Fibroblast of skin of left biceps (primary cell): ENCODE measurements around the gene PIPOX.
"Not testable (repeated sequence)": the region's sequence is repeated elsewhere in the genome, so short reads cannot be mapped to it uniquely, and the experiment has no call there.

Source experiments
- DNase-seq, 2 experiments: peaks; one replicate each; pipeline ENCODE4 v3.0.0-alpha.2; 2013; ENCODE audit warnings: low read depth in 2 of 2

Gene PIPOX

GRCh38 chr17:29076087-29076486 is 33.1 kb downstream of the PIPOX start:
- DNase-seq = no peak

DNA sequence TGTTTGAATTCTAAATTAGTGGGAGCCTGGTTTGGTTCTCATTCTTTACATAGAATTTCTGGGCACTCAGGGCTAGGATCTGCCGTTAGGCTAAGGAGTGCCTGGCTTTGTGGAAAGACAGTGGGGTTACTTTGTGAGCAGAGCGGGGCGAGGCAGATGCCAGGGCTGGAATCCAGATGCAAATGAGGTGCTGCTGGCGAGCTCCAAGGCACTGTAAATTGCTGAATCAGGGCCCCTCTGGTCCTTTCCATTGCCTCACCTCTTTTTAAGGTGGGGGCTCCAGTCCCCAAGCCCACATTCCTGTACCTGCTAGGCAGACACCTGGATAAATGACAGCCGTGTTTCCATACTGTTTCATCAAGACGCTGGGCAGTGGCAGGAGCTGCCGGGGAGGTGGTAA is 33.8 kb downstream of the PIPOX start:
- no peak for DNase-seq

GRCh38 chr17:29077320-29077719 is 34.4 kb downstream of the PIPOX start:
- DNase-seq = no peak

GRCh38 chr17:29078183-29079045 is 35.5 kb downstream of the PIPOX start:
- no peak for DNase-seq

DNA sequence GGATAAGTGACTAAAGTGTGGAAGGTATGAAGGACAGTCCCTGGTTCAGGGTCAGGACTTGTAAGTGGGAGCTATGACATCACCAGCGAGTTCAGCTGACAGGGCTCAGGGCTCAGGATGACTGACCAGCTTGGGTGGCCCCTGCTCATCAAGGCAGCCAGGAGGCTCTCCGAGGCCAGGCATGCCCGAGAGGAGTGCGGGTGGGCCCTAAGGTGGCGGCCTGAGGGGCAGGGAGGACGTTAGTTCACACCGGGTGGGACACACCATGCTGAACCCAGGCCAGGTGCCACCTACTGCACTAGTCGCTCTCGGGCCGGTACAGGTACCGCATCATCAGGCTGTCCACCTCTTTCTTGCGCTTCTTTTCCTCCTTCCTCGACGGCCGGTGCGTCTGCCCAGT is 36.5 kb downstream of the PIPOX start:
- no peak for DNase-seq

GRCh38 chr17:29079887-29080286 is 36.9 kb downstream of the PIPOX start:
- no peak for DNase-seq

DNA sequence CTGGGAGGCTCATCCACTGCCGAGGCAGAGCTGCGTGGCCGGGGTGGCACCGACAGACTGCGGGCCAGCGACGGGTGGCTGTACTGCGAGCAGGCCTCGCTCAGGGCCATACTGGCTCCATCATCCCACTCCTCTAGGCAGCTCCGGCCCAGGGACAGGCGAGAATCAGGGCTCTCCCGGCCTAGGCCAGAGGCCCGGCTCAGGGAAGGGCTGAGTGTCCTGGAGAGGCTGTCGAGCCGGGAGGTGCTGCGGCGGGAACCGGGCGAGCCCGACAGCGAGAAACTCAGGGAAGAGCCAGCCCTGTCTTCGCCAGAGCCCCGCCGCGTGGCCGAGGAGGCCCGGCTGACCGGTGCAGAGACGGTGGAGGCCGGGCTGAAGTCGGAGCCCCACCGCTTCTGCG is 37.4 kb downstream of the PIPOX start:
- DNase-seq = no peak

DNA sequence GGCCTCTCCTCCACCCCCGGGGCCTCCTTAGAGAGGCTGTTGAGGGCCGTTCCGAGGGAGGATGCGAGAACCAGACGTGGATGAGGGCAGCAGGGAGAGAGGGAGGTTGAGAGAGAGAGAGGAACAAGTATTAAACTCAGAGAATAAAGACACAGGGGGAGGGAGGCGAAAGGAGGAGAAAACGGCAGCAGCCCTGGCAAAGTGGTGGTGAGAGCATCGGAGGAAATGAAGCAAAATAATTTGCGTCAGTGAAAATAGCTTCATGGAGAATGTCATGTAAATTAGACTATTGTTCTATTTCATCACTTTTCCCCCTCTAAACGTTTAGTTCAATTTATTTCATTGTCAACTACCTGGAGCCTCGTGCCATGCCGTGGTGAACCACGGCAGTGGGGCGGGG is 38.0 kb downstream of the PIPOX start:
- no peak for DNase-seq

GRCh38 chr17:29084541-29085146 is 41.7 kb downstream of the PIPOX start:
- no peak for DNase-seq

DNA sequence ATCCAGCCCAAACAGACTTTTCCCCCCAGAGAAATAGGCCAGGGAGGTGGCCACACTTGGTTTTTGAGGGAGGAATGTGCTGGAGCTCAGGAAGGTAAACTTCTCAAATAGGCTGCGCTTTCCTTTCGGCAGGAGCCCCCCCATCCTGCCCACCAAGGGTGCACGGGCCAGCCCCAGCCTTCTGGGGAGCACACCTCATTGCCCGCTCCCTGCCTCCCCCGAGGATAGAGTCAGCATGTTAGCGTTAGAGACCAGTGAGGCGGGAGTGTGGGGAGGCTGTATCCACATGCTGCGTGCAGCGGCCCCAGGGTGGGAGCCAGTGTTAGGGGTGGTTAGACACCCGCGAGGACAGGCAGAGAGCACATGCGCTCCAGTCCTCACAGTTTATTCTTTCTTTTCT is 42.3 kb downstream of the PIPOX start:
- DNase-seq = no peak

DNA sequence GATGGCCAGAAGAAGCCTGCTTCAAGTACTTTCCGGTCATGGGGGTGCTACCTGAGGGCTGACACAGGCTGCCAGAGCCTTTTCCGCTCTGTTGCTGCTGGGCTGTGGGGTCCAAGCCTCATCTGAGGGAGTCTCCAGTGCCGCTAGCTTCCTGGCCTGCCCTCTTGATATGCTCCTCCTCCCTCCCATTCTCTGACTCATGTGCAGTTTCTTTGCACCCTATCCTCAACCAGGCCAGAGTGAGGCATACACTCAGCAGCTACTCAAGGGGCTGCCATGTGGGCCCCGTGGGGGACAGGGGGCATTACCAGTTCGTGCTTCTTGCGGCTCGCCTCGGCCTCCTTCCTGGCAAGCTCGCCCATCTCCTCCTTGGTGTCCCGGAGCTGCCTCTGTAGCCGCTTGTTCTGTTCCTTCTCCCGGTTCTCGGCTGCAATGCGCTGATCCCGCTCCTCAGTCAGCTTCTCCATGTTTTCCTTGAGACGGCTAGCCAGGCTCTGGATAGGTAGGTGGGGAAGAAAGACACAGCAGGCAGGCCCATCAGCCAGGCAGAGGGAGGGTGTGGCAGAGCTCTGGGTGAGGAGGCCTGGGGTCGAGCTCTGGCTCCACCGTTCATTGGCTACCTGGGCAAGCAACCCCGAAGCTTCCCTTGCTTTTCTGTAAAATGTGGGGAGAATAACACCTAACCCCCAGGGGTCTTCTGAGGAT is 43.8 kb downstream of the PIPOX start:
- no peak for DNase-seq

DNA sequence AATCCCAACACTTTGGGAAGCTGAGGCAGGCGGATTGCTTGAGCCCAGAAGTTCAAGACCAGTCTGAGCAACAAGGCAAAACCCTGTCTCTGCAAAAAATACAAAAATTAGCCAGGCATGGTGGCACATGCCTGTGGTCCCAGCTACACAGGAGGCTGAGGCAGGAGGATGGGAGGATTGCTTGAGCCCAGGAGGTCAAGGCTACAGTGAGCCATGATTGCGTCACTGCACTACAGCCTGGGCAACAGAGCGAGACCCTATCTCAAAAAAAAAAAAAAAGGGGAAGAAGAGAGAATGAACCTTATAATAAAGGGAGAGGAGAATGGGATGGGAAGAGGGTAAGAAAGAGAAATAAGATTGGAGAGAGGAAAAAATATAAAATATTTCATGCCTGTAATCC is 45.8 kb downstream of the PIPOX start:
- not testable (repeated sequence) for DNase-seq

DNA sequence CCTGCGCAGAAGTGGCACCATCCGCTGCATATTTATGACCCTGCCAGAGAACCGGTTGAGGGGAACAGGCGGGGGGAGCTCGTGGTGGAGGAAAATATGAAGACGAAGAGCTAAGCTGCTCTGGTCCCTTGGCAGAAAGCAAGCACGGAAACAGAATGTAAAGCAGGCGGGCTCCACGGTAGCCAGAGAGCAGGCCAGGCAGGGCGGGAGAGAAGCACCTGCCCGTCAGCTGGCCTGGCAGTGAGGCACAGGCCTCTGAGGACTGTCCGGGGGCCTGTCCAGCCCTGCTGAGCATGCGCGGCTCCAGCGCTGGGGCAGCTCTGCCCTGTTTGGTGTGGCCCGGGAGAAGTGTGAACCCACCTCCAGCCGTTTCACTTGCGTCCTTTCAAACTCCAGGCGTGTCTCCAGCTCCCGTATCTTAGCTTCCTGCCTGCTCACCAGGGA is 46.7 kb downstream of the PIPOX start:
- DNase-seq = no peak

GRCh38 chr17:29090108-29090507 is 47.2 kb downstream of the PIPOX start:
- no peak for DNase-seq

GRCh38 chr17:29090750-29091605 is 48.0 kb downstream of the PIPOX start:
- no peak for DNase-seq

GRCh38 chr17:29091606-29092289 is 48.8 kb downstream of the PIPOX start:
- no peak for DNase-seq

DNA sequence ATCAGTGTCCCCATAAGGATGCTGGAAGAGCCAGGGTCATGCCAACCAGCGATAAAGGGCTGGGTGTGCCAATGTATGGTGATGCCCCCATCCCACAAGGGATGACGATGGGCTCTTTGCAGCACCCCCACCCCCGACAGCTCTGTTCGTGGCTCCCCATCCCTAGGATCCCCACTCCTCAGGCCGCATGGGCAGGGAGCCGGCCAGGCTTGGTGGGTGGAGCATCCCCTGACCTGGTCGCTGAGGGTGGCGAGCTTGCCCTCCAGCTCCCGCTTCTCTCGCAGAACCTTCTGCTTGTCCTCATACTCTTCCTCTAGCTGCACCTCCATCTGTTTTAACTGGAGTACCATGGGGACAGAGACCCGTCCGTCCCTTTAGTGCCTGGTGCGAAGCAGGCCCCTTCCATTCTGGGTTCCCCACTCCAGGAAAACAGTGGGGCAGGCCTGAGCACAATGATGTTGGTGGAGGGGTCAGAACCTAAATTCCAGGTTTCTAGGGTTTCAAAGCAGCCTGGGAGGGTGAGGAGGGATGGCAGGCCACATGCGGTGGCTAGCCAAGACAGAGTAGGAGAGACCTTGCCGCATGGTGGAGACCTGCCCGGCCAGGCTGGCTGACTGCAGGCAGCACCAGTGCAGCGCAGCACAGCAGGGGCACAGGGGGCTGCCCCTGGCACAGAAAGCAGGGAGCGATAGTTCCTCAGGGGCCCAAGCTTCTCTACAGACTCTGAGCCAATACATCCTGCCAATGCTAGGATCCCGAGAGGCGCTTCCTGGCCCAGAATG is 50.3 kb downstream of the PIPOX start:
- no peak for DNase-seq

- no peak for DNase-seq
Observed at GRCh38 chr17:29094101-29094708, 51.3 kb downstream of the PIPOX start.

- DNase-seq = no peak
Observed at GRCh38 chr17:29095439-29095838, 52.5 kb downstream of the PIPOX start.

GRCh38 chr17:29096094-29096493 is 53.2 kb downstream of the PIPOX start:
- DNase-seq = no peak
